Inflammatory macrophage treated with lipopolysaccharide for 1 hour (primary cell): ENCODE measurements around the gene SCARB2.

Source experiments
- DNase-seq, 2 donors: peaks; one replicate each; pipeline ENCODE4 v3.0.0-alpha.2; 2020 to 2022

Gene SCARB2

GRCh38 chr4:76197031-76197743 is 16.4 kb downstream of the SCARB2 start:
- DNase-seq: no peak

- peak; percentile 49 to 69 for DNase-seq
These were observed 17.2 kb downstream of the SCARB2 start for GRCh38 chr4:76196376-76196775.

- DNase-seq: no peak
These were observed 18.3 kb downstream of the SCARB2 start for GRCh38 chr4:76195326-76195725.

DNA sequence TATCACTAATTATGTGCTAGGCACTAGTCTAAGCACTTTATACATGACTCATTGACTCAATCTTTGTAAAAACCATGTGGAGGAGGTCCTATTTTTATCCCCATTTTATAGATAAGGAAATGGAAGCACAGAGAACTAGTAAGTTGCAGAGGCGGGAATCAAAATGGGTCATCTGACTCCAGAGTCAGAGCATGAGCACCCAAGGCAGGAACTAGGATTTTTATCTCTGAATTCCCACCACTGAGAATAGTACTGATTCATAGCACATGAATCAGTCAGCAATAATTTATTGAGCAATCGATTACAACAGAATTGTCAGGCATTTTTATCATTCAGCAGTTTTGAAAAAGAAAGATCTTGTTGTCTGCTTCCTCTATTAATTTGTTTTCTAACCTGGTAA is 19.3 kb downstream of the SCARB2 start:
- peak; percentile 94 to 99 for DNase-seq

DNA sequence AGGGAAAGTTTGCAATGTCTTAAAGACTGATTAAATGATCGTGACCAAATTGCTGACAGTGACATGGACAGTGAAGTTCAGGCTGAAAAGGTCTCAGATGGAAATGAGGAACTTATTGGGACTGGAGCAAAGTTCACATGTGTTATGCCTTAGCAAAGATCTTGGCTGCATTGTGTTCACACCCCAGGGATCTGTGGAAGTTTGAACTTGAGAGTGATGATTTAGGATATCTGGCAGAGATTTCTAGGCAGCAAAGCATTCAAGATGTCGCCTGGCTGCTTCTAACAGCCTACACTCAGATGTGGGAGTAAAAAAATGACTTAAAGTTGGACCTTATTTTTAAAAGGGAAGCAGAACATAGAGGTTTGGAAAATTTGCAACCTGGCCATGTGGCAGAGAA is 21.4 kb downstream of the SCARB2 start:
- DNase-seq: peak in 1 of 2 donors; percentile 35

GRCh38 chr4:76188557-76188956 is 25.1 kb downstream of the SCARB2 start:
- no peak for DNase-seq

GRCh38 chr4:76188149-76188548 is 25.5 kb downstream of the SCARB2 start:
- no peak for DNase-seq

DNA sequence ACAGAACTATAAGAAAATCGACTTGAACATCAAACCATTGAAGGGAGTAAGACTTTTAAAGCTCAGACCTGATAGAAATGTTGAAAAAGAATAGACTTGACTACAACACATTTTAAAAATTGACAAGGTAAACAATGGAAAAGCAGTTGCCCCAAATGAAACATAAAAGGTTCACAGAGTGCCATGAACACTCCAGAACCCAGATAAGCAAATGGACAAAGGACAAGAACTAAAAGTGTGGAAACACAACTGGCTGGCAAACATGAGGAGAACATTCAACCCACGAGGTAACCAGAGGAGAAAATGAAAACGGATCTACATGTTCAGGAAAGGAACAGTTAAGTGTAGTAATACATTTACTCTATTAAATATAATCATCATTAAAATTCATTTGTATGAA is 26.5 kb downstream of the SCARB2 start:
- no peak for DNase-seq

- DNase-seq: no peak
These were observed 31.2 kb downstream of the SCARB2 start for GRCh38 chr4:76182463-76182862.

DNA sequence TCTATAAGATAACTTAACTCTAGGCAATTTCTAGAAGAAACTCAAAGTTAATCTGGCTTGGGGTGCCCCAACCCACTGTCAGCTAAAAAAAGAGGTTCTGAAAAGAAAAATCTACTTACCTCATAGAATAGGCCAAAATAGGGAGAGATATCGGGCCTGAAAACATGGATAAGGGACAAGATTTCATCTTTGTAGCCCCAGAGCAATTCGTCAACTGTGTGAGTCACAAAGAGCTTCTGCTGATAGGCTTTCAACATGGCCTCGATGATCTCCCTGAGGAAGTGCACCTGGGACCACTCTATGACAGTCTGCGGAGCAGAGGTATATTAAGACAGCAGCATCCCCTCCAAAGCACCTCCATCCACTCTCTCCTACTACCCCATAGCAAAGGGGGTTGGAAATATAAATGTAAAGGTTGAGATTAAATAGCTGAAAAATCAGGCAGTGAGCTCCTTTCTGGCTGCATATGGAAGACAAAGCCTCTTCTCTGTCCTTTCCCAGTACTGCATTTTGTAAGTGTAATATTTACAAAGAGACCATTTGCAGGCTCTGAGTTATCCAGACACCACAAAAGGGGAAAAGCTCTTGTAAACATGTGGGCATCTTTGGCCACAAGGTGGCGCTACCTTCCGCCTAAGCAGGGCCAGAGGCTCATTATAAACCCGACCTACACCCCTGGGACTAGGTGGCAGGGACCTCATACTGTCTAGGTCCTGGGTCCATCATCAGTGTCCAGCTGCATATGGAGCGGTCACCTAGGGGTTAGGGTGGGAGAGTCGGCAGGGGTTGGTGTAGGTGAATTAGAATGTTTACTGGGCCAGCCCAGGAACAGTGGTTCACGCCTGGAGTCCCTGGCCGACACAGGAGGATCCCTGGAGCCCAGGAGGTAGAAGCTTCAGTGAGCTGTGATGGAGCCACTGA is 34.0 kb downstream of the SCARB2 start:
- DNase-seq: peak; percentile 67 to 94

DNA sequence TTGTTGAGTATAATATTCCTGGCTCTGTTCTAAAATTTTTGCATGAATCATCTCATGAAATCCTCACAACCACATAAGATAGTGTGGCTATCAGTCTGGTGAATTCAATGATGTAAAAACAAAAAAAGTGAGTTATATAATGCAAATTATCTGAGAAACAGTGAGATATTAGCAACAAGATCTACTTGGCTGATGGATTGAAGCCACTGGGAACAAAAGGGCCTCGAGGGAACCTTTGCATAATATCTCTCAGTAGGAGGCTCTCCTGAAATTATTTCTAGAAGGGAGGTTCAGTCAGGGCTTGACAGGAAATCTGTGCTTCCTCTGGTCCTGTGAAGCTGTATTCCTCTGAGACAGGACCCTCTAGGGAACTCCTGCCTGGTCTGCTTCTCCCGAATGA is 35.3 kb downstream of the SCARB2 start:
- no peak for DNase-seq

GRCh38 chr4:76177709-76178108 is 35.9 kb downstream of the SCARB2 start:
- no peak for DNase-seq

DNA sequence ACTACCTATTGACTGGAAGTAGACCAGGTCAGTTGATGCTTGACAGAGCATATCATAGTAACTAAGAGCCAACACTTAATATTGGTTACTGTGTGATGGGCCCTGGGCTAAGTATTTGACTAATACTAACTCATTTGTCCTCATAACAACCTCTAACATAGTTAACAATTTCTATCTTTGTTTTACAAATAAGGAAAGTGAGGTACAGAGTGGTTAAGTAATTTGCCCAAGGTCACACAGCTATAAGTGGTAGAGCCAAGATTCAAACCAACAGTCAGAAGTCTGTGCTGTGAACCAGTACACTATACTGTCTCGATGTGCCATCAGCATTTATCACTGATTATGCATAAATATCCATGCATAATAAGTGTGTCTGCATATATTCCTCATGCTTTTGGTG is 38.3 kb downstream of the SCARB2 start:
- no peak for DNase-seq

GRCh38 chr4:76174216-76174615 is 39.4 kb downstream of the SCARB2 start:
- DNase-seq: no peak

- no peak for DNase-seq
These were observed 44.9 kb downstream of the SCARB2 start for GRCh38 chr4:76168688-76169087.

DNA sequence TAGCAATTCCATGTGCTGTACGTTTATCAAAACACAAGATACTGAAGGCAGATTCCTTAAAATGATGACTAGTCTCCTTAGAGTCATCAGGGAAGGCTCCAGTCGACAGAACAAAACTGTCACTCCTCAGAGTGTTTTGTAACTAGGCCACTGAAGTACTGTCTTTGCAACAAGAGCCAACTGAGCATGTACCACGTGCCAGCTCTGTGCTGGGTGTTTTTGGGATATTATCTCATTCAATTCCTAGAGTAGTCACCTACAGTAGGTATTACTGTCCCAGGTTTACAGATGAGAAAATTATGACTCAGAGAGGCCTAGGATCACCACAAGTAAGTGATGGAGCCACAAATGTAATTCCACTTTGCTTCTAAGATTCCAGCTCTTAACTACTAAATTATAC is 47.1 kb downstream of the SCARB2 start:
- DNase-seq: no peak

GRCh38 chr4:76160355-76160754 is 53.3 kb downstream of the SCARB2 start:
- DNase-seq: no peak

- no peak for DNase-seq
These were observed 57.0 kb downstream of the SCARB2 start for GRCh38 chr4:76156635-76157034.

GRCh38 chr4:76155979-76156378 is 57.6 kb downstream of the SCARB2 start:
- no peak for DNase-seq

- no peak for DNase-seq
These were observed 60.3 kb downstream of the SCARB2 start for GRCh38 chr4:76153356-76153755.

- peak; percentile 94 to 99 for DNase-seq
These were observed 65.3 kb downstream of the SCARB2 start, which contains the start of gene NUP54 for GRCh38 chr4:76148142-76148865. NUP54 (minus strand) TSS chr4:76148397; CDS start chr4:76148374, 23 bp downstream.

DNA sequence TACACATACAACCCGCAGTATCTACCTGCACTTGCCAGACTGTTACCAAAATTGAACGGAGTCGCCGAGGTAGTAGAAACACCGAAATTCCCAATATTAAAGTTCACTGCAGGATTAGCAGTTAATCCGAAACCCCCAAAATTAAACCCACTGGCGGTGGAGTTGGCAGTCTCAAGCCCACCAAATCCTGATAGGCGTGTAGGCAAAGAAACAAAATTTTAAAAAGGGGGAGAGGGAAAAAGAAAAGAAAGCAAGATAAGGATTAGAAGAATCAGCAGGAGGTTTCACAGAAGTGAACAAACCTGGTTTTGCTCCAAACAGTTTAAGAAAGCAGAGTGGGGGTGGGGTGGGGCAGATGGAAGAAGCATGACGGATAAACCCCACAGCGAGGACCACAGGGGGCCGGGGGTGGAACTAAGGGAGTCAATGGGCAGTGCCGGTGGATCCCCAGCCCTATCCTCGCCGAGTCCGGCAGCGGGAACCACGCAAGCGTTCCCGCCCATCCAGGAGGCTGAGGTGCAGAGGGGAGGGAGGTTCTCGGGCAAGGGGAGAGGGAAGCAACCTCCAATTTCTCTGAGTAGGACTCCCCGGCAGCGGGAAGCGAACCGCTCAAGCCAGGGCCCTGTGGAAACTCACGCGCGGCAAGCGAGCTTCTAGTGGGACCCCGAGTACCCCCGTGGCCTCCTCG is 66.0 kb downstream of the SCARB2 start:
- peak; percentile 49 to 64 for DNase-seq

GRCh38 chr4:76144546-76144945 is 69.1 kb downstream of the SCARB2 start:
- DNase-seq: no peak
